HepG2 (cell line): ENCODE data around the gene FAM32A.

ENCODE experiments used
- CBX1 ChIP-seq: IDR thresholded peaks from one replicate; pipeline ENCODE4 v1.6.1; 2016; ENCODE audit warnings: antibody characterized with exemption, low read depth
- CTCF ChIP-seq: sonication (generic); formaldehyde crosslinking; IDR thresholded peaks from 2 replicates; pipeline ENCODE4 v1.5.0; 2020; ENCODE audit warnings: mild to moderate bottlenecking, missing genetic modification reagents, moderate library complexity
- MTERF4 ChIP-seq: sonication (generic); formaldehyde crosslinking; IDR thresholded peaks from 2 replicates; pipeline ENCODE4 v1.8.0; 2023; ENCODE audit warnings: mild to moderate bottlenecking, missing genetic modification reagents
- PCBP2 ChIP-seq: fragments of 200-400 bp; formaldehyde crosslinking; optimal IDR thresholded peaks from 2 replicates; pipeline ENCODE3; 2018; ENCODE audit warnings: low read length, low read depth; ENCODE audit not compliant: poor library complexity, severe bottlenecking

GRCh38 chr19:16200038-16201010, 15.1 kb downstream of the FAM32A start:
- TF ChIP-seq CTCF (CRISPR knock-in tag) (peak; percentile 71), PCBP2 (no peak), MTERF4 (CRISPR knock-in tag) (no peak), CBX1 (peak; percentile 44)
